Cardiac muscle cell (in vitro differentiated cells and primary cell): ENCODE measurements around the gene PLCL1. TPM values are rescaled to one million over a fixed set of nuclear protein-coding genes. Genes with fewer than 3 reads are reported as not detected.

Source experiments
- DNase-seq, 2 donors: peaks; one replicate each; pipeline versions ENCODE4 v3.0.0 to v3.0.0-alpha.2; 2010 to 2017; ENCODE audit warnings: low read depth in 1 of 2, low spot score in 1 of 2
- H3K27ac ChIP-seq: fragments of 200-600 bp; sonication (generic); 2 replicates; pipeline ENCODE4 v1.5.1; 2016
- H3K27me3 ChIP-seq: fragments of 200-600 bp; sonication (generic); 2 replicates; pipeline ENCODE4 v1.6.0; 2016; ENCODE audit warnings: control low read depth
- H3K36me3 ChIP-seq: fragments of 200-600 bp; sonication (generic); 2 replicates; pipeline ENCODE4 v1.5.1; 2016; ENCODE audit warnings: control low read depth
- H3K4me1 ChIP-seq: fragments of 200-600 bp; sonication (generic); 2 replicates; pipeline ENCODE4 v1.8.1; 2017; ENCODE audit warnings: low read depth, mild to moderate bottlenecking, mixed run types
- H3K4me3 ChIP-seq: fragments of 200-600 bp; sonication (generic); 2 replicates; pipeline ENCODE4 v1.5.1; 2016; ENCODE audit warnings: mild to moderate bottlenecking
- H3K9me3 ChIP-seq: fragments of 200-600 bp; sonication (generic); 2 replicates; pipeline ENCODE4 v1.5.1; 2017; ENCODE audit warnings: low read depth, mild to moderate bottlenecking, control low read depth
- CTCF ChIP-seq: IDR thresholded peaks from 2 replicates; pipeline ENCODE4 v1.5.1; 2012; ENCODE audit warnings: low read depth, mild to moderate bottlenecking, low read length
- polyA plus RNA-seq: library from polyadenylated mRNA; unstranded; fragments of >200 nt; fragmentation: Nextera tagmentation; extraction: Ambion mirVana; gene quantifications from 2 replicates; pipeline ENCODE4 v1.2.1, GENCODE V29; 2016
- total RNA-seq: library from RNA; depleted of rRNA; stranded (reverse); fragments of >200 nt; gene quantifications from 2 replicates; pipeline ENCODE4 v1.2.3, GENCODE V29; 2016

Gene PLCL1
- total and polyA plus RNA-seq, 2 experiments from 2014 or later: 4.9 to 7.8 TPM

GRCh38 chr2:198143156-198143555, 338.8 kb downstream of the PLCL1 start:
- no peak for DNase-seq
- Histone ChIP-seq H3K9me3 (no peaks in the 10 kb centered on the region), H3K4me1 (no peaks in the 10 kb centered on the region), H3K36me3 (no peaks in the 10 kb centered on the region), H3K27ac (no peak overlapping the region), H3K27me3 (no peaks in the 10 kb centered on the region), H3K4me3 (no peak overlapping the region)
- TF ChIP-seq CTCF: no peak

DNA sequence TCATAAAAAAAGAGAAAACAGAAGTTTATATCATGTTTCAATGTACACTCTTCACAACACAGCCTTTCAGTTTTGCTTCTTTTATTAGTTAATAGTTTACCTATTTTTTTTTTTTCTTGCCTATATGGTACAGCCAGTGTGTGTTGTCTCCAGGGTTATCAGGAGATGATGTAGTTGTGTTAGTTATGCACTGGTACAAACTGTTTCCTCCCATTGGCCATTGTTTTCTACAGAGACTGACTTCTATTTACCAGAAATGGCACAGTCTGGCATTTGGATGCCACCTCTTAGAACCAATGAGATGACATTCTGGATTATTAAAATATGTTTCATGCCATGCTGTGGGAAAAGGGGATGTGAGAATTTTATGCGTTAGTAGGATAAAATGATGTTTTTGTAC, 339.4 kb downstream of the PLCL1 start:
- Histone ChIP-seq H3K36me3 (no peaks in the 10 kb centered on the region), H3K9me3 (no peaks in the 10 kb centered on the region), H3K4me3 (no peak overlapping the region), H3K4me1 (no peaks in the 10 kb centered on the region), H3K27ac (no peak overlapping the region), H3K27me3 (no peaks in the 10 kb centered on the region)
- DNase-seq: no peak
- TF ChIP-seq CTCF: no peak

- no peak overlapping the region for H3K27ac ChIP-seq
- TF ChIP-seq CTCF: no peak
- no peaks in the 10 kb centered on the region for H3K4me1 ChIP-seq
- no peak overlapping the region for H3K4me3 ChIP-seq
- H3K27me3 ChIP-seq: no peaks in the 10 kb centered on the region
- DNase-seq: no peak
- no peaks in the 10 kb centered on the region for H3K36me3 ChIP-seq
- H3K9me3 ChIP-seq: no peaks in the 10 kb centered on the region
These were observed 340.3 kb downstream of the PLCL1 start for GRCh38 chr2:198144660-198145059.

GRCh38 chr2:198146346-198146940, 342.1 kb downstream of the PLCL1 start:
- no peaks in the 10 kb centered on the region for H3K4me1 ChIP-seq
- no peak for DNase-seq
- H3K27ac ChIP-seq: no peak overlapping the region
- no peaks in the 10 kb centered on the region for H3K27me3 ChIP-seq
- TF ChIP-seq CTCF: no peak
- H3K36me3 ChIP-seq: no peaks in the 10 kb centered on the region
- H3K9me3 ChIP-seq: no peaks in the 10 kb centered on the region
- no peak overlapping the region for H3K4me3 ChIP-seq

GRCh38 chr2:198157314-198157713, 352.9 kb downstream of the PLCL1 start:
- H3K27me3 ChIP-seq: no peaks in the 10 kb centered on the region
- no peak overlapping the region for H3K4me3 ChIP-seq
- no peaks in the 10 kb centered on the region for H3K4me1 ChIP-seq
- DNase-seq: no peak
- no peak for TF ChIP-seq CTCF
- no peaks in the 10 kb centered on the region for H3K9me3 ChIP-seq
- no peaks in the 10 kb centered on the region for H3K36me3 ChIP-seq
- H3K27ac ChIP-seq: no peak overlapping the region
